Fibroblast of villous mesenchyme (primary cell): Measurements from ENCODE around the gene SLC30A3. TPM values are rescaled to one million over a fixed set of nuclear protein-coding genes. Genes with fewer than 3 reads are reported as not detected.

Source experiments
- DNase-seq: peaks from one replicate; pipeline ENCODE4 v3.0.0-alpha.2; 2010; ENCODE audit warnings: low read depth
- H3K4me3 ChIP-seq: 2 replicates; pipeline ENCODE4 v1.5.1; 2011; ENCODE audit warnings: low read depth, mild to moderate bottlenecking, low read length
- CTCF ChIP-seq: IDR thresholded peaks from 2 replicates; pipeline ENCODE4 v1.5.1; 2012; ENCODE audit warnings: low read depth, mild to moderate bottlenecking, low read length; ENCODE audit not compliant: insufficient read depth
- total RNA-seq: library from RNA; depleted of rRNA; stranded (reverse); fragments of >200 nt; gene quantifications from 2 replicates; pipeline ENCODE4 v1.2.3, GENCODE V29; 2012

The SLC30A3 gene
- total RNA-seq, 1 donor: not detected

DNA sequence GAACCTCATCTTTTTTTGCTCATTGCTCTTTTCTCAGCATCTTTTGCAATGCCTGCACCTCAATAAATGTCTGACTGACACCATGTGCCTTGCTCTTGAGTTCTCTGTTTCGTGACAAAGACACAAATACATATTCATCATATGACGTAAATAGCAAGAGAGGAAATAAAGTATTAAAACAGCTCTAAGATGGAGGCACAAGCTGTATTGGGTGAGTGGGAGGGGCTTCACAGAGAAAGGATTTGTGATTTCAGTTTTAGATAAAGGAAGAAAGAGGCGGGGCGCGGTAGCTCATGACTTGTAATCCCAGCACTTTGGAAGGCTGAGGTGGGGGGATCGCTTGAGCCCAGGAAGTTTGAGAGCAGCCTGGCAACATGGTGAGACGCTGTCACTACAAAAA lies 42.8 kb downstream of the SLC30A3 start:
- no peak for DNase-seq
- no peak for TF ChIP-seq CTCF
- H3K4me3 ChIP-seq: no peak overlapping the region

DNA sequence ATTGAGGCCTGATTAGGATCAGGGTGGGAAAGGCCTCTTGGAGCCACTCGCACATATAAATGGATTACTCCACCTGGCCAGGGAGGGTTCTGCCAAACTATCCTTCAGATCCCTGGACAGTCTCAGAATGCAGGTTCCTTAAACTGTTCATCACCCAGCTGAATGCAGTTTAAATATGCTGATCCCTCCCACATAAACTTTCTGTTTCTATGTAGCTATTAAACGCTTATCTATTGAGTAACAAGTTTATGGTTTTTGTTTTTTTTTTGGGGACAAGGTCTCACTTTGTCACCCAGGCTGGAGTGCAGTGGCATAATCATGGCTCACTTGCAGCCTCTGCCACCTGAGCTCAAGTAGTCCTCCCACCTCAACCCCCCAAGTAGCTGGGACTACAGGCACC lies 43.8 kb downstream of the SLC30A3 start:
- DNase-seq: no peak
- no peak for TF ChIP-seq CTCF

GRCh38 chr2:27218614-27219013 lies 44.2 kb downstream of the SLC30A3 start:
- no peak for TF ChIP-seq CTCF
- H3K4me3 ChIP-seq: no peak overlapping the region

More for the DNA sequence above, 43.8 kb downstream of the SLC30A3 start:
- no peak overlapping the region for H3K4me3 ChIP-seq

DNA sequence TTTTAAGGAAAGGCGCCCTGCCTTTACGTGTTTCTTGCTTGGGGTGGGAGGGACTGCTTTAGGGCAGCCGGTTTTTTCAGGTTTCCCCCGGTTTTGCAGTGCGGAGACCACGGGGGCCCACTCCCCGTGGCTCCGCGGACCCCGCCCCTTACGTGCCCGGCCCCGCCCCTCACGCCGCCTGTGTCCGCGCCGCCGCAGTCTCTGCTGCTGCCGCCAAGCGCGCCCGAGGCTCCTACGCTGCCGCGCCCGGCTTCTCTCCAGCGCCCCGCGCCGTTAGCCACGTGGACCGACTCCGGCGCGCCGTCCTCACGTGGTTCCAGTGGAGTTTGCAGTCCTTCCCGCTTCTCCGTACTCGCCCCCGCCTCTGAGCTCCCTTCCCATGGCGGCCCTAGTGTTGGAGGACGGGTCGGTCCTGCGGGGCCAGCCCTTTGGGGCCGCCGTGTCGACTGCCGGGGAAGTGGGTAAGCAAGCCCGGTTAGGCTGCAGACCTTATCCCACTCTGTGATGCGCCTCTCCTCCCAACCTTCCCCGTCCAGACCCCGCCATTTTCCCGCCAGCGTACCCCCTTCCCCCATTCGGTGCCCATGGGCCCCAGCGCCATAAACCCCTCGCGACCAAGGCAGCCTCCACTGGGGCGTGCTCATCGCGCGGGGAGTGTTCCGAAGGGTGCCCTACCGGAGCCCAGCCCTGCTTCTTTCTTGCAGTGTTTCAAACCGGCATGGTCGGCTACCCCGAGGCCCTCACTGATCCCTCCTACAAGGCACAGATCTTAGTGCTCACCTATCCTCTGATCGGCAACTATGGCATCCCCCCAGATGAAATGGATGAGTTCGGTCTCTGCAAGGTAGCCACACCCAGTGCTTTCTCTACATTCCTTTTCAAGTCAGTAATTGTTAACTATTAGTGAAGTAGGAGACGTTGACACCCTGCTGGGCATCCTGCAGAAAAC lies 45.4 kb downstream of the SLC30A3 start, which contains the start of gene CAD:
Gene CAD, plus strand, starts transcription at position 197 of the 949 bp plus-strand sequence. Its CDS starts 183 bp downstream, at position 380.
- peak; percentile 82 for DNase-seq
- peak within 1 kb of the TSS; percentile 85 for H3K4me3 ChIP-seq
- peak; percentile 15 for TF ChIP-seq CTCF

More at GRCh38 chr2:27218614-27219013, 44.2 kb downstream of the SLC30A3 start:
- DNase-seq: no peak

DNA sequence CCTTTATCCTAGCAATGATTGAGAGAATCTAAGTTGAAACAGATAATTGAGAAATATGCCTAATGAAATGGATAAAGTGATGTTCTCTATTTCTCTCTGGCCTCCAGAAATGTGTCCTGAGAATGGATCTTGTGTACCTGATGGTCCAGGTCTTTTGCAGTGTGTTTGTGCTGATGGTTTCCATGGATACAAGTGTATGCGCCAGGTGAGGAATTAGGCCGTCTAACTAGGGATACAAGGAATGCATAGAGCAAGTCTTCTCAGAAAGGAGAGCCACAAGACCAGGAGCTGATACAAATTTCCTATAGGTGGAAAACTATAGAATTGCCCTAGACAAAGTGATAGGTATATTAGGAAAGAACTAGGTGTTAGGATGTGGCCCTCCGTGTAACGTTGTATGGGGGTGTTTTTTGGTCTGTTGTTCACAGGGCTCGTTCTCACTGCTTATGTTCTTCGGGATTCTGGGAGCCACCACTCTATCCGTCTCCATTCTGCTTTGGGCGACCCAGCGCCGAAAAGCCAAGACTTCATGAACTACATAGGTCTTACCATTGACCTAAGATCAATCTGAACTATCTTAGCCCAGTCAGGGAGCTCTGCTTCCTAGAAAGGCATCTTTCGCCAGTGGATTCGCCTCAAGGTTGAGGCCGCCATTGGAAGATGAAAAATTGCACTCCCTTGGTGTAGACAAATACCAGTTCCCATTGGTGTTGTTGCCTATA lies 46.3 kb downstream of the SLC30A3 start:
- no peak for DNase-seq
- H3K4me3 ChIP-seq: peak overlapping the region; percentile 85
- no peak for TF ChIP-seq CTCF

DNA sequence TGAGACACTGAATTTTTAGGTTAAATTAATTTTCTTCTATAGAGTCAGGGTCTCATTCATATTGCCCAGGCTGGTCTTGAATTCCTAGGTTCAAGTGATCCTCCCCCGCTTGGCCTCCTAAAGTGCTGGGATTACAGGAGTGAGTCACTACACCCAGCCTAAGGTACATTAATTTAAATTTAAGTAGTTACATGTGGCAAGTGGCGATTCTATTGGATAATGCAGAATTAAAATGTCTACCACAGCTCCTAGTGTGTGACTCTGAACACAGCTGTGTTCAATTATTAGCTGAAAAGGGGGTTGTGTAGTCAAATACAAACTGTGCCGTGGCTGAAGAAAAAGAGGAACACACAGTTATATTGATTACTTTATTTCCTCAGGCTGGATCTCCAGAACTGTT lies 47.9 kb downstream of the SLC30A3 start:
- no peak for DNase-seq
- H3K4me3 ChIP-seq: no peak overlapping the region
- no peak for TF ChIP-seq CTCF
